ENCODE results near the gene ACP1. TPM values are rescaled to one million over a fixed set of nuclear protein-coding genes. Genes with fewer than 3 reads are reported as not detected.
A peak's percentile ranks its signal among the peaks of the same experiment; 100 is the strongest.

The ACP1 gene
- total and polyA plus RNA-seq, 10 donors = 58.1 to 103 (median 72.9) TPM

- Histone ChIP-seq H3K9me3 (no peaks in the 10 kb centered on the region), H3K27me3 (replicated peaks in 1 of 7) (peaks cover 0 to 55% (median 36%) of the 10 kb centered on the region in 7 donors), H3K27ac (peak overlapping the region in 7 of 8 donors; percentile 27 to 66 (median 48)), H3K4me3 (peak overlapping the region; percentile 33 to 70 (median 48)), H3K4me1 (peaks cover 13 to 43% (median 33%) of the 10 kb centered on the region in 6 donors), H3K36me3 (peaks cover 0 to 1% (median 0%) of the 10 kb centered on the region in 6 donors)
- TF ChIP-seq POLR2A (IDR thresholded peaks at IDR 0.05) (no peak), CTCF (IDR thresholded peaks at IDR 0.05 in 8 of 11, conservative IDR thresholded peaks at IDR 0.05 in 3 of 11) (no peak), POLR2AphosphoS5 (IDR thresholded peaks at IDR 0.05) (no peak)
- DNase-seq = no peak
- WGBS, 5 donors = 2 to 3% (median 2%) methylated on average over 40 to 60 of the region's 60 CpGs
- intact Hi-C loops (cut with DNase I; ENCODE audit: low total_unique reads) = loop anchor here (5.0 kb wide), 1 partner anchor 117 kb away; no protein-coding TSS in a partner anchor
These were observed 24.8 kb downstream of the ACP1 start for GRCh38 chr2:289362-290089.

- Histone ChIP-seq H3K4me3 (peak overlapping the region; percentile 33 to 70 (median 48)), H3K4me1 (peaks cover 13 to 43% (median 33%) of the 10 kb centered on the region in 6 donors), H3K27me3 (replicated peaks in 1 of 7) (peaks cover 0 to 62% (median 36%) of the 10 kb centered on the region in 7 donors), H3K27ac (peak overlapping the region in 6 of 8 donors; percentile 27 to 66 (median 42)), H3K9me3 (no peaks in the 10 kb centered on the region), H3K36me3 (no peaks in the 10 kb centered on the region)
- DNase-seq = peak; percentile 86
- intact Hi-C loops (cut with DNase I; ENCODE audit: low total_unique reads) = loop anchor here (5.0 kb wide), 1 partner anchor 118 kb away; no protein-coding TSS in a partner anchor
- WGBS, 5 donors = 8 to 12% (median 9%) methylated on average over 15 of the region's 15 CpGs
- TF ChIP-seq POLR2A (IDR thresholded peaks at IDR 0.05) (no peak), POLR2AphosphoS5 (IDR thresholded peaks at IDR 0.05) (peak in 2 of 3 donors; percentile 23 to 43), CTCF (IDR thresholded peaks at IDR 0.05 in 8 of 11, conservative IDR thresholded peaks at IDR 0.05 in 3 of 11) (peak; percentile 24 to 82 (median 70))
These were observed 25.5 kb downstream of the ACP1 start for GRCh38 chr2:290090-290722.

GRCh38 chr2:295090-295489 lies 30.3 kb downstream of the ACP1 start:
- no peak for TF ChIP-seq POLR2A (IDR thresholded peaks at IDR 0.05)
- no peak for TF ChIP-seq CTCF (IDR thresholded peaks at IDR 0.05 in 8 of 11, conservative IDR thresholded peaks at IDR 0.05 in 3 of 11)
- TF ChIP-seq POLR2AphosphoS5 (IDR thresholded peaks at IDR 0.05) = no peak
- H3K4me3 ChIP-seq = no peak overlapping the region
- H3K36me3 ChIP-seq = no peaks in the 10 kb centered on the region
- no peak for DNase-seq
- peaks cover 0 to 10% (median 1%) of the 10 kb centered on the region in 8 donors for H3K9me3 ChIP-seq
- peaks cover 0 to 3% (median 1%) of the 10 kb centered on the region in 6 donors for H3K4me1 ChIP-seq
- intact Hi-C loops (cut with DNase I; ENCODE audit: low total_unique reads) = no loop called here
- peaks cover 0 to 36% (median 4%) of the 10 kb centered on the region in 7 donors for H3K27me3 ChIP-seq (replicated peaks in 1 of 7)
- H3K27ac ChIP-seq = no peak overlapping the region
- WGBS, 5 donors = 77 to 87% (median 84%) methylated on average over 4 to 5 of the region's 5 CpGs

GRCh38 chr2:296354-296753 lies 31.6 kb downstream of the ACP1 start:
- Histone ChIP-seq H3K4me3 (no peak overlapping the region), H3K9me3 (peaks cover 0 to 12% (median 5%) of the 10 kb centered on the region in 8 donors), H3K27me3 (replicated peaks in 1 of 7) (peaks cover 0 to 25% (median 0%) of the 10 kb centered on the region in 7 donors), H3K27ac (no peak overlapping the region), H3K4me1 (no peaks in the 10 kb centered on the region), H3K36me3 (no peaks in the 10 kb centered on the region)
- DNase-seq = no peak
- intact Hi-C loops (cut with DNase I; ENCODE audit: low total_unique reads) = no loop called here
- 43 to 86% (median 73%) methylated on average over 2 to 3 of the region's 3 CpGs for WGBS, 5 donors
- TF ChIP-seq CTCF (IDR thresholded peaks at IDR 0.05 in 8 of 11, conservative IDR thresholded peaks at IDR 0.05 in 3 of 11) = no peak
- no peak for TF ChIP-seq POLR2AphosphoS5 (IDR thresholded peaks at IDR 0.05)
- no peak for TF ChIP-seq POLR2A (IDR thresholded peaks at IDR 0.05)
